Chondrocyte (in vitro differentiated cells): Measurements from ENCODE around the gene LDLRAD4. TPM values are rescaled to one million over a fixed set of nuclear protein-coding genes. Genes with fewer than 3 reads are reported as not detected.

ENCODE experiments used
- DNase-seq: peaks from one replicate; pipeline ENCODE4 v3.0.0; 2021; ENCODE audit warnings: mixed read lengths, low spot score
- H3K27ac Mint-ChIP-seq: one replicate; pipeline ENCODE4 v1.8.0; 2021; ENCODE audit warnings: mild to moderate bottlenecking, moderate library complexity, mixed read lengths; ENCODE audit not compliant: unreplicated experiment
- H3K27me3 Mint-ChIP-seq: 2 replicates; pipeline ENCODE4 v1.8.0; 2021; ENCODE audit warnings: low read depth, mixed read lengths
- H3K36me3 Mint-ChIP-seq: 2 replicates; pipeline ENCODE4 v1.8.0; 2021; ENCODE audit warnings: low read depth, mixed read lengths
- H3K4me1 Mint-ChIP-seq: 2 replicates; pipeline ENCODE4 v1.8.0; 2021; ENCODE audit warnings: low read depth, mild to moderate bottlenecking, mixed read lengths
- H3K4me3 Mint-ChIP-seq: one replicate; pipeline ENCODE4 v1.8.0; 2021; ENCODE audit warnings: mild to moderate bottlenecking, moderate library complexity, mixed read lengths; ENCODE audit not compliant: unreplicated experiment
- H3K9me3 Mint-ChIP-seq: 2 replicates; pipeline ENCODE4 v1.8.0; 2021; ENCODE audit warnings: low read depth, mixed read lengths
- CTCF ChIP-seq: fragments of 200-600 bp; sonication (generic); IDR thresholded peaks from 2 replicates; pipeline ENCODE4 v1.5.0; 2021; ENCODE audit warnings: antibody characterized with exemption, mild to moderate bottlenecking, moderate library complexity
- total RNA-seq: library from RNA; stranded (reverse); gene quantifications from 3 replicates; pipeline ENCODE4 v1.2.1, GENCODE V29; 2021

LDLRAD4 gene
- total RNA-seq, 1 donor from 2014 or later: 80.5 TPM

- no peak overlapping the region for H3K4me3 Mint-ChIP-seq
- no peak for DNase-seq
- peaks cover 57% of the 10 kb centered on the region for H3K4me1 Mint-ChIP-seq
- H3K27ac Mint-ChIP-seq: peak overlapping the region; percentile 9
- H3K27me3 Mint-ChIP-seq: no peaks in the 10 kb centered on the region
- H3K36me3 Mint-ChIP-seq: peaks cover 1% of the 10 kb centered on the region
- no peaks in the 10 kb centered on the region for H3K9me3 Mint-ChIP-seq
- TF ChIP-seq CTCF: no peak
These were observed 320.5 kb downstream of the LDLRAD4 start for GRCh38 chr18:13539050-13539449.

- no peak for DNase-seq
- TF ChIP-seq CTCF: no peak
- Mint-ChIP-seq H3K27ac (peak overlapping the region; percentile 22), H3K36me3 (peaks cover 4% of the 10 kb centered on the region), H3K4me3 (no peak overlapping the region), H3K27me3 (no peaks in the 10 kb centered on the region), H3K4me1 (peaks cover 58% of the 10 kb centered on the region), H3K9me3 (no peaks in the 10 kb centered on the region)
These were observed 321.4 kb downstream of the LDLRAD4 start for GRCh38 chr18:13539843-13540476.

- H3K27me3 Mint-ChIP-seq: no peaks in the 10 kb centered on the region
- peaks cover 5% of the 10 kb centered on the region for H3K36me3 Mint-ChIP-seq
- no peak for TF ChIP-seq CTCF
- no peak overlapping the region for H3K4me3 Mint-ChIP-seq
- H3K27ac Mint-ChIP-seq: peak overlapping the region; percentile 22
- peaks cover 58% of the 10 kb centered on the region for H3K4me1 Mint-ChIP-seq
- no peaks in the 10 kb centered on the region for H3K9me3 Mint-ChIP-seq
- no peak for DNase-seq
These were observed 322.1 kb downstream of the LDLRAD4 start for GRCh38 chr18:13540477-13541182.

- peak overlapping the region; percentile 59 for H3K27ac Mint-ChIP-seq
- no peaks in the 10 kb centered on the region for H3K27me3 Mint-ChIP-seq
- peaks cover 53% of the 10 kb centered on the region for H3K4me1 Mint-ChIP-seq
- TF ChIP-seq CTCF: no peak
- H3K36me3 Mint-ChIP-seq: peaks cover 5% of the 10 kb centered on the region
- no peak for DNase-seq
- H3K9me3 Mint-ChIP-seq: no peaks in the 10 kb centered on the region
- H3K4me3 Mint-ChIP-seq: no peak overlapping the region
These were observed 323.3 kb downstream of the LDLRAD4 start for GRCh38 chr18:13541621-13542519.

- peak overlapping the region; percentile 63 for H3K27ac Mint-ChIP-seq
- no peaks in the 10 kb centered on the region for H3K27me3 Mint-ChIP-seq
- peaks cover 53% of the 10 kb centered on the region for H3K4me1 Mint-ChIP-seq
- no peak overlapping the region for H3K4me3 Mint-ChIP-seq
- no peak for DNase-seq
- no peaks in the 10 kb centered on the region for H3K9me3 Mint-ChIP-seq
- TF ChIP-seq CTCF: no peak
- H3K36me3 Mint-ChIP-seq: peaks cover 5% of the 10 kb centered on the region
These were observed 323.9 kb downstream of the LDLRAD4 start for GRCh38 chr18:13542520-13542847.
